Mesothelial cell of epicardium (in vitro differentiated cells): Measurements from ENCODE around the gene TPPP. TPM values are rescaled to one million over a fixed set of nuclear protein-coding genes. Genes with fewer than 3 reads are reported as not detected.

Source experiments
- DNase-seq, 2 experiments: peaks; one replicate each; pipeline ENCODE4 v3.0.0; 2021; ENCODE audit warnings: low spot score in 2 of 2; ENCODE audit not compliant: unreplicated experiment in 2 of 2
- H3K27ac Mint-ChIP-seq: 2 replicates; pipeline ENCODE4 v1.8.0; 2021; ENCODE audit warnings: mixed read lengths
- H3K27me3 Mint-ChIP-seq: 2 replicates; pipeline ENCODE4 v1.8.0; 2021; ENCODE audit warnings: low read depth, mixed read lengths
- H3K36me3 Mint-ChIP-seq: 2 replicates; pipeline ENCODE4 v1.8.0; 2021; ENCODE audit warnings: mixed read lengths
- H3K4me1 Mint-ChIP-seq: 2 replicates; pipeline ENCODE4 v1.8.0; 2021; ENCODE audit warnings: mixed read lengths
- H3K4me3 Mint-ChIP-seq: 2 replicates; pipeline ENCODE4 v1.8.0; 2021; ENCODE audit warnings: mild to moderate bottlenecking, moderate library complexity, mixed read lengths
- H3K9me3 Mint-ChIP-seq: 2 replicates; pipeline ENCODE4 v1.8.0; 2021; ENCODE audit warnings: mixed read lengths
- CTCF ChIP-seq: fragments of 200-600 bp; sonication (generic); IDR thresholded peaks from one replicate; pipeline ENCODE4 v1.5.0; 2021; ENCODE audit warnings: antibody characterized with exemption; ENCODE audit not compliant: unreplicated experiment
- total RNA-seq: library from RNA; stranded (reverse); gene quantifications from 3 replicates; pipeline ENCODE4 v1.2.1, GENCODE V29; 2021

TPPP gene
- total RNA-seq, 1 donor from 2014 or later, result 0.16 TPM

DNA sequence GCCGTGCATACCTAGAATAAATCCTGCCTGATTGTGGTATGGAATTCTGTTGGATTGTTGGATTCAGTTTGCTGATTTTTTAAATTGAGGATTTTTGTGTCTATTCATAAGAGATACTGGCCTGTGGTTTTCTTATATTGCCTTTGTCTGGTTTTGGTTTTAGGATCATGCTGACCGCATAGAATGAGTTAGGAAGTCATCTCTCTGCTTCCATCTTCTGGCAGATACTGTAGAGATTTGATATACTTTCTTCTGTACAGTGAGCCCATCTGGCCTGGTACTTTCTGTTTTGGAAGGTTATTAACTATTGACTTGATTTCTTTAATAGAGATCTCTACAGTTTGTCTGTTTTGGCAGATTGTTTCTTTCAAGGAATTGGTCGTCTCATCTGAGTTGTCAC, 66.3 kb downstream of the TPPP start:
- Mint-ChIP-seq H3K4me1 (no peaks in the 10 kb centered on the region), H3K27me3 (no peaks in the 10 kb centered on the region), H3K36me3 (peaks cover 23% of the 10 kb centered on the region), H3K4me3 (no peak overlapping the region), H3K9me3 (no peaks in the 10 kb centered on the region), H3K27ac (no peak overlapping the region)
- DNase-seq, result no peak
- no peak for TF ChIP-seq CTCF

GRCh38 chr5:625516-625915, 67.6 kb downstream of the TPPP start:
- no peak for TF ChIP-seq CTCF
- no peak for DNase-seq
- Mint-ChIP-seq H3K4me3 (no peak overlapping the region), H3K27me3 (no peaks in the 10 kb centered on the region), H3K27ac (no peak overlapping the region), H3K9me3 (no peaks in the 10 kb centered on the region), H3K36me3 (peaks cover 25% of the 10 kb centered on the region), H3K4me1 (no peaks in the 10 kb centered on the region)

DNA sequence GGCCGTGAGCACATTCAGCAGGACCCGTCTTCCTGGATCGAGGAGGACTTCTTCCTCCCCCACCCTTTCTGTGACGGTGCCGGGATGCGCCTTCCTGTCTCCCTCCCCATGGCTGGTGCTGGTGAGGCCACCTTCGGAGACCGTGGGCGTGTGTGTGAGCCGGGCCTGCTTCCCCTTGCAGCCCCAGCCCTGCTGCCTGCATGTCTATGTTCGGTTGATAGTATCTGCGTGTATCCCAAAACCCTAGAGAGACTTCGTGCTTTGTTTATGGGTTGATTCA, 68.3 kb downstream of the TPPP start:
- TF ChIP-seq CTCF, result no peak
- Mint-ChIP-seq H3K4me1 (no peaks in the 10 kb centered on the region), H3K27ac (no peak overlapping the region), H3K9me3 (no peaks in the 10 kb centered on the region), H3K27me3 (no peaks in the 10 kb centered on the region), H3K4me3 (no peak overlapping the region), H3K36me3 (peaks cover 25% of the 10 kb centered on the region)
- DNase-seq, result peak in 1 of 2 experiments; percentile 16

GRCh38 chr5:624118-624950, 68.8 kb downstream of the TPPP start:
- no peaks in the 10 kb centered on the region for H3K27me3 Mint-ChIP-seq
- H3K4me3 Mint-ChIP-seq, result no peak overlapping the region
- H3K36me3 Mint-ChIP-seq, result peaks cover 25% of the 10 kb centered on the region
- H3K27ac Mint-ChIP-seq, result no peak overlapping the region
- H3K9me3 Mint-ChIP-seq, result no peaks in the 10 kb centered on the region
- TF ChIP-seq CTCF, result no peak
- DNase-seq, result peak in 1 of 2 experiments; percentile 13
- no peaks in the 10 kb centered on the region for H3K4me1 Mint-ChIP-seq

- no peaks in the 10 kb centered on the region for H3K9me3 Mint-ChIP-seq
- peaks cover 23% of the 10 kb centered on the region for H3K36me3 Mint-ChIP-seq
- no peak for TF ChIP-seq CTCF
- peak in 1 of 2 experiments; percentile 12 for DNase-seq
- H3K4me1 Mint-ChIP-seq, result no peaks in the 10 kb centered on the region
- H3K27me3 Mint-ChIP-seq, result no peaks in the 10 kb centered on the region
- H3K27ac Mint-ChIP-seq, result no peak overlapping the region
- H3K4me3 Mint-ChIP-seq, result no peak overlapping the region
Observed at GRCh38 chr5:623531-623930, 69.6 kb downstream of the TPPP start.
